HEK293 (cell line): Measurements from ENCODE around the gene ZNF577.

Source experiments
- CTCF ChIA-PET: fragments of 350-600 bp; formaldehyde crosslinking; extraction: SDS; loops from one replicate; lab custom pipeline; 2021; ENCODE audit warnings: antibody characterized with exemption; lab: Yijun Ruan, JAX
- POLR2A ChIA-PET: fragments of 300-600 bp; formaldehyde crosslinking; extraction: SDS; loops from one replicate; lab custom pipeline; 2020; ENCODE audit warnings: antibody characterized with exemption, inconsistent platforms; lab: Yijun Ruan, JAX
- H3K27ac ChIP-seq: fragments of 200-500 bp; sonication (Bioruptor generic); 2 replicates; pipeline ENCODE4 v1.5.1; 2014; ENCODE audit warnings: low read depth, low read length, control low read depth, inconsistent platforms; ENCODE audit errors: extremely low read depth
- H3K36me3 ChIP-seq, 2 experiments: fragments of 200-500 bp in 1 of 2; sonication (Bioruptor generic) in 1 of 2; 1 replicate in 1 of 2; 2 replicates in 1 of 2; pipeline ENCODE4 v1.5.1; 2014 to 2017; ENCODE audit warnings: inconsistent platforms in 2 of 2, low read length in 2 of 2; ENCODE audit not compliant: control insufficient read depth in 2 of 2, insufficient read depth in 1 of 2
- H3K4me1 ChIP-seq: fragments of 200-500 bp; sonication (Bioruptor generic); 2 replicates; pipeline ENCODE4 v1.5.1; 2014; ENCODE audit warnings: mild to moderate bottlenecking, low read length, inconsistent platforms; ENCODE audit not compliant: control insufficient read depth, insufficient read depth
- H3K4me3 ChIP-seq: 2 replicates; pipeline ENCODE4 v1.5.1; 2011; ENCODE audit warnings: low read depth, mild to moderate bottlenecking, control low read depth, low read length, moderate library complexity
- H3K9me3 ChIP-seq: fragments of 200-500 bp; sonication (Bioruptor generic); 2 replicates; pipeline ENCODE4 v1.5.1; 2014; ENCODE audit warnings: low read depth, low read length, inconsistent platforms; ENCODE audit not compliant: control insufficient read depth, insufficient read depth
- CTCF ChIP-seq: fragments of 450-650 bp; formaldehyde crosslinking; IDR thresholded peaks from 2 replicates; pipeline ENCODE4 v1.5.1; 2016; ENCODE audit warnings: missing biosample characterization, missing genetic modification characterization
- HOXA7 ChIP-seq: sonication (generic); formaldehyde crosslinking; IDR thresholded peaks from 2 replicates; pipeline ENCODE4 v1.8.1; 2022; ENCODE audit warnings: missing genetic modification reagents, borderline replicate concordance
- HOXC10 ChIP-seq: sonication (generic); formaldehyde crosslinking; IDR thresholded peaks from 2 replicates; pipeline ENCODE4 v1.8.1; 2023; ENCODE audit warnings: mild to moderate bottlenecking, missing genetic modification reagents
- KLF8 ChIP-seq: fragments of 450-650 bp; formaldehyde crosslinking; IDR thresholded peaks from 2 replicates; pipeline ENCODE4 v1.5.1; 2016; ENCODE audit warnings: missing biosample characterization, missing genetic modification characterization
- PBX3 ChIP-seq: sonication (generic); formaldehyde crosslinking; IDR thresholded peaks from 2 replicates; pipeline ENCODE4 v1.8.1; 2022; ENCODE audit warnings: mild to moderate bottlenecking, moderate library complexity, missing genetic modification reagents
- PRDM10 ChIP-seq: fragments of 450-650 bp; formaldehyde crosslinking; IDR thresholded peaks from 2 replicates; pipeline ENCODE4 v1.5.1; 2016; ENCODE audit warnings: missing biosample characterization, missing genetic modification characterization
- SCRT2 ChIP-seq: fragments of 450-650 bp; formaldehyde crosslinking; IDR thresholded peaks from 2 replicates; pipeline ENCODE4 v1.5.1; 2016; ENCODE audit warnings: missing biosample characterization, missing genetic modification characterization
- SETDB1 ChIP-seq: IDR thresholded peaks from one replicate; pipeline ENCODE4 v1.6.1; 2017; ENCODE audit warnings: mild to moderate bottlenecking, low read length, moderate library complexity, mixed read lengths; ENCODE audit not compliant: insufficient read length
- TRIM28 ChIP-seq: IDR thresholded peaks from 2 replicates; pipeline ENCODE4 v1.6.1; 2011; ENCODE audit warnings: low read length, control low read depth, borderline replicate concordance
- ZBTB7A ChIP-seq: fragments of 450-650 bp; formaldehyde crosslinking; IDR thresholded peaks from 2 replicates; pipeline ENCODE4 v1.5.1; 2016; ENCODE audit warnings: low read depth, missing biosample characterization, missing genetic modification characterization
- ZNF10 ChIP-seq: fragments of 450-650 bp; formaldehyde crosslinking; IDR thresholded peaks from 2 replicates; pipeline ENCODE4 v1.5.1; 2017; ENCODE audit warnings: missing biosample characterization, missing genetic modification characterization
- ZNF175 ChIP-seq: fragments of 450-650 bp; formaldehyde crosslinking; IDR thresholded peaks from 2 replicates; pipeline ENCODE4 v1.5.1; 2016; ENCODE audit warnings: missing biosample characterization, missing genetic modification characterization
- ZNF211 ChIP-seq: fragments of 450-650 bp; formaldehyde crosslinking; IDR thresholded peaks from 2 replicates; pipeline ENCODE4 v1.5.1; 2016; ENCODE audit warnings: low read depth, missing biosample characterization, missing genetic modification characterization
- ZNF223 ChIP-seq: fragments of 450-650 bp; formaldehyde crosslinking; IDR thresholded peaks from 2 replicates; pipeline ENCODE4 v1.5.1; 2016; ENCODE audit warnings: missing biosample characterization, missing genetic modification characterization
- ZNF26 ChIP-seq: fragments of 450-650 bp; formaldehyde crosslinking; IDR thresholded peaks from 2 replicates; pipeline ENCODE4 v1.5.1; 2016; ENCODE audit warnings: missing biosample characterization, missing genetic modification characterization
- ZNF274 ChIP-seq, 2 experiments: fragments of 200-500 bp in 1 of 2; fragments of 450-650 bp in 1 of 2; sonication (Bioruptor generic) in 1 of 2; formaldehyde crosslinking in 1 of 2; IDR thresholded peaks; 2 replicates each; pipeline versions ENCODE4 v1.5.1 to v1.6.1; 2014 to 2016; ENCODE audit warnings: borderline replicate concordance in 1 of 2, inconsistent platforms in 1 of 2, low read length in 1 of 2, missing biosample characterization in 1 of 2, missing genetic modification characterization in 1 of 2
- ZNF416 ChIP-seq: fragments of 450-650 bp; formaldehyde crosslinking; IDR thresholded peaks from 2 replicates; pipeline ENCODE4 v1.5.1; 2016; ENCODE audit warnings: missing biosample characterization, missing genetic modification characterization
- ZNF548 ChIP-seq: fragments of 450-650 bp; formaldehyde crosslinking; IDR thresholded peaks from 2 replicates; pipeline ENCODE4 v1.5.1; 2016; ENCODE audit warnings: missing biosample characterization, missing genetic modification characterization
- ZNF626 ChIP-seq: fragments of 450-650 bp; sonication (Bioruptor Pico); formaldehyde crosslinking; IDR thresholded peaks from 2 replicates; pipeline ENCODE4 v1.5.1; 2018; ENCODE audit warnings: missing biosample characterization, missing genetic modification characterization, inconsistent platforms
- ZNF785 ChIP-seq: fragments of 450-650 bp; formaldehyde crosslinking; IDR thresholded peaks from 2 replicates; pipeline ENCODE4 v1.5.1; 2016; ENCODE audit warnings: missing biosample characterization, missing genetic modification characterization

Gene ZNF577

GRCh38 chr19:51891193-51891747, 3.5 kb upstream of the ZNF577 start:
- no peak overlapping the region for H3K27ac ChIP-seq
- no peaks in the 10 kb centered on the region for H3K4me1 ChIP-seq
- peaks cover 42 to 82% of the 10 kb centered on the region in 2 experiments for H3K36me3 ChIP-seq
- H3K9me3 ChIP-seq: 0 out of 2 replicates have a peak, but pooled peaks cover 3% of the 10 kb centered on the region
- CTCF ChIA-PET: no interaction called here
- no peak for TF ChIP-seq HOXC10 (CRISPR knock-in tag)
- peak; percentile 38; the same call in 1 of the 2 replicates for TF ChIP-seq TRIM28
- TF ChIP-seq SCRT2 (tag by site-specific recombination): no peak
- TF ChIP-seq KLF8 (tag by site-specific recombination): no peak
- TF ChIP-seq ZNF416 (tag by site-specific recombination): no peak
- no peak for TF ChIP-seq ZNF274 (IDR thresholded peaks at IDR 0.05; ENCODE audit: low read length)
- peak; percentile 56; the same call in 1 of the 2 replicates for TF ChIP-seq ZNF274 (tag by site-specific recombination; IDR thresholded peaks at IDR 0.05; ENCODE audit: borderline replicate concordance)
- no peak for TF ChIP-seq PRDM10 (tag by site-specific recombination)
- no peak for TF ChIP-seq ZNF211
- no peak for TF ChIP-seq ZNF626 (tag by site-specific recombination)
- no peak for TF ChIP-seq ZNF26
- TF ChIP-seq SETDB1: peak; percentile 99
- TF ChIP-seq, all 188 proteins: peak for 3
- POLR2A ChIA-PET: no interaction called here
- H3K4me3 ChIP-seq: no peak overlapping the region

- ChIA-PET POLR2A (interaction anchor here (1.1 kb wide), 1 partner anchor 9 kb away, joined by 4 read pairs; no protein-coding TSS in a partner anchor), CTCF (no interaction called here)
- no peak overlapping the region for H3K4me3 ChIP-seq
- 0 out of 2 replicates have a peak, but pooled peaks cover 3% of the 10 kb centered on the region for H3K9me3 ChIP-seq
- no peak overlapping the region for H3K27ac ChIP-seq
- TF ChIP-seq PBX3 (no peak), SETDB1 (peak; percentile 37)
- peaks cover 29 to 73% of the 10 kb centered on the region in 2 experiments for H3K36me3 ChIP-seq
- H3K4me1 ChIP-seq: no peaks in the 10 kb centered on the region
Measured at GRCh38 chr19:51889934-51890333, 2.2 kb upstream of the ZNF577 start.

GRCh38 chr19:51884713-51885112, 3.0 kb downstream of the ZNF577 start:
- no peak overlapping the region for H3K4me3 ChIP-seq
- 0 out of 2 replicates have a peak, but pooled peaks cover 3% of the 10 kb centered on the region for H3K9me3 ChIP-seq
- no peak overlapping the region for H3K27ac ChIP-seq
- peaks cover 0 to 43% of the 10 kb centered on the region in 2 experiments; a peak in 2 of 3 replicates for H3K36me3 ChIP-seq
- no peaks in the 10 kb centered on the region for H3K4me1 ChIP-seq
- CTCF ChIA-PET: interaction anchor here (1.4 kb wide), 1 partner anchor 107 kb away, joined by 3 read pairs; no protein-coding TSS in a partner anchor
- POLR2A ChIA-PET: interaction anchor here (0.7 kb wide), 1 partner anchor 314 kb away, joined by 3 read pairs; the partner anchor contains the start of gene ZNF175
- TF ChIP-seq ZNF548 (tag by site-specific recombination) (no peak), ZBTB7A (tag by site-specific recombination) (no peak), HOXA7 (CRISPR knock-in tag) (no peak), CTCF (tag by site-specific recombination) (no peak), ZNF10 (tag by site-specific recombination) (no peak), ZNF175 (no peak), ZNF785 (no peak), ZNF223 (tag by site-specific recombination) (no peak)
